Retina (tissue), 1 donor: ENCODE measurements around the gene GALNT17.

Source experiments
- DNase-seq: peaks from one replicate; pipeline ENCODE4 v3.0.0-alpha.2; 2016

The GALNT17 gene

GRCh38 chr7:71465741-71466189, 333.8 kb downstream of the GALNT17 start:
- no peak for DNase-seq

GRCh38 chr7:71466448-71467145, 334.7 kb downstream of the GALNT17 start:
- no peak for DNase-seq

GRCh38 chr7:71470326-71470725, 338.4 kb downstream of the GALNT17 start:
- DNase-seq: no peak

GRCh38 chr7:71470830-71471229, 338.9 kb downstream of the GALNT17 start:
- DNase-seq: no peak

GRCh38 chr7:71472962-71473361, 341.0 kb downstream of the GALNT17 start:
- DNase-seq: no peak

- DNase-seq: no peak
Observed at GRCh38 chr7:71473366-71473967, 341.5 kb downstream of the GALNT17 start.

GRCh38 chr7:71477441-71477840, 345.5 kb downstream of the GALNT17 start:
- DNase-seq: no peak

GRCh38 chr7:71479231-71479630, 347.3 kb downstream of the GALNT17 start:
- DNase-seq: no peak

- DNase-seq: no peak
Observed at GRCh38 chr7:71480791-71481190, 348.8 kb downstream of the GALNT17 start.

GRCh38 chr7:71482284-71482683, 350.3 kb downstream of the GALNT17 start:
- no peak for DNase-seq

GRCh38 chr7:71484380-71484779, 352.4 kb downstream of the GALNT17 start:
- DNase-seq: no peak

GRCh38 chr7:71485586-71485985, 353.6 kb downstream of the GALNT17 start:
- no peak for DNase-seq

- DNase-seq: no peak
Observed at GRCh38 chr7:71486414-71486813, 354.5 kb downstream of the GALNT17 start.

- DNase-seq: no peak
Observed at GRCh38 chr7:71486856-71487628, 355.1 kb downstream of the GALNT17 start.

- DNase-seq: no peak
Observed at GRCh38 chr7:71488308-71488707, 356.4 kb downstream of the GALNT17 start.

GRCh38 chr7:71491336-71491735, 359.4 kb downstream of the GALNT17 start:
- no peak for DNase-seq

- DNase-seq: no peak
Observed at GRCh38 chr7:71495828-71496227, 363.9 kb downstream of the GALNT17 start.

GRCh38 chr7:71497256-71497946, 365.5 kb downstream of the GALNT17 start:
- no peak for DNase-seq

GRCh38 chr7:71498381-71498780, 366.4 kb downstream of the GALNT17 start:
- DNase-seq: no peak

GRCh38 chr7:71504697-71505441, 372.9 kb downstream of the GALNT17 start:
- no peak for DNase-seq

- no peak for DNase-seq
Observed at GRCh38 chr7:71506822-71507221, 374.9 kb downstream of the GALNT17 start.
